GM21390 (cell line): ENCODE results near the gene MT1E.
"Not testable (repeated sequence)": the region's sequence is repeated elsewhere in the genome, so short reads cannot be mapped to it uniquely, and the experiment has no call there.

ENCODE experiments used
- ATAC-seq: cut with Tn5 transposase; IDR thresholded peaks from one replicate; pipeline ENCODE4 v1.9.1; 2021; ENCODE audit not compliant: unreplicated experiment

The MT1E gene

GRCh38 chr16:56625140-56625942 lies at the start of gene MT1E:
MT1E (plus strand) TSS chr16:56625781; CDS start chr16:56625852, 71 bp downstream.
- ATAC-seq, result peak; percentile 52

GRCh38 chr16:56576585-56577299 lies 48.8 kb upstream of the MT1E start:
- ATAC-seq, result peak; percentile 92

- ATAC-seq, result no peak
These were observed 48.3 kb upstream of the MT1E start for GRCh38 chr16:56577300-56577625.

- ATAC-seq, result no peak
These were observed 45.1 kb upstream of the MT1E start for GRCh38 chr16:56580391-56581048.

- not testable (repeated sequence) for ATAC-seq
These were observed 42.7 kb upstream of the MT1E start for GRCh38 chr16:56582911-56583310.

GRCh38 chr16:56583351-56584168 lies 42.0 kb upstream of the MT1E start:
- no peak for ATAC-seq

- no peak for ATAC-seq
These were observed 41.3 kb upstream of the MT1E start for GRCh38 chr16:56584276-56584675.

- ATAC-seq, result no peak
These were observed 36.8 kb upstream of the MT1E start for GRCh38 chr16:56588781-56589140.

- no peak for ATAC-seq
These were observed 36.2 kb upstream of the MT1E start, which contains the start of gene MT3 for GRCh38 chr16:56589141-56590039. MT3 (plus strand) TSS chr16:56589528; CDS start chr16:56589591, 63 bp downstream.

GRCh38 chr16:56591377-56592060 lies 34.1 kb upstream of the MT1E start:
- no peak for ATAC-seq

GRCh38 chr16:56593573-56594291 lies 31.8 kb upstream of the MT1E start:
- no peak for ATAC-seq

GRCh38 chr16:56594292-56594619 lies 31.3 kb upstream of the MT1E start:
- no peak for ATAC-seq

GRCh38 chr16:56600398-56600999 lies 25.1 kb upstream of the MT1E start:
- ATAC-seq, result no peak

GRCh38 chr16:56601325-56601724 lies 24.3 kb upstream of the MT1E start:
- no peak for ATAC-seq

GRCh38 chr16:56603589-56603988 lies 22.0 kb upstream of the MT1E start:
- no peak for ATAC-seq

- ATAC-seq, result no peak
These were observed 20.6 kb upstream of the MT1E start for GRCh38 chr16:56604966-56605365.

- no peak for ATAC-seq
These were observed 20.1 kb upstream of the MT1E start for GRCh38 chr16:56605475-56605874.

GRCh38 chr16:56606071-56606475 lies 19.5 kb upstream of the MT1E start:
- ATAC-seq, result no peak
